ENCODE results near the gene PCK2. TPM values are rescaled to one million over a fixed set of nuclear protein-coding genes. Genes with fewer than 3 reads are reported as not detected.

The PCK2 gene
- total and polyA plus RNA-seq, 2 of the 13 experiments (the other 11 are each of a cell fraction or from before 2014, with no cell fraction given), result 129 to 272 TPM

GRCh38 chr14:24135834-24136683, 41.9 kb downstream of the PCK2 start, which contains the start of gene PSME1 (continued):
- TF ChIP-seq AHDC1 (CRISPR knock-in tag; IDR thresholded peaks at IDR 0.05; ENCODE audit: borderline replicate concordance) (no peak), ZNF33B (CRISPR knock-in tag; IDR thresholded peaks at IDR 0.05) (peak; percentile 79), ZNF224 (CRISPR knock-in tag; IDR thresholded peaks at IDR 0.05) (no peak), ATF2 (CRISPR knock-in tag; IDR thresholded peaks at IDR 0.05) (peak; percentile 73), ZMYM3 (CRISPR knock-in tag; IDR thresholded peaks at IDR 0.05) (no peak), DMAP1 (CRISPR knock-in tag; IDR thresholded peaks at IDR 0.05) (peak; percentile 76; the same call in 1 of the 2 replicates), REXO4 (CRISPR knock-in tag; IDR thresholded peaks at IDR 0.05; ENCODE audit: borderline replicate concordance) (no peak), ZNF318 (CRISPR knock-in tag; IDR thresholded peaks at IDR 0.05) (peak; percentile 16; the same call in 1 of the 2 replicates), CCDC6 (CRISPR knock-in tag; IDR thresholded peaks at IDR 0.05) (no peak), MAFK (conservative IDR thresholded peaks at IDR 0.05 in 1 of 2, IDR thresholded peaks at IDR 0.05 in 1 of 2; ENCODE audit: low read length in 2 of 2) (no peak), ZNF331 (CRISPR knock-in tag; IDR thresholded peaks at IDR 0.05) (peak; percentile 93), U2AF2 (IDR thresholded peaks at IDR 0.05; ENCODE audit: low read depth, low read length) (no peak), ZNF567 (CRISPR knock-in tag; IDR thresholded peaks at IDR 0.05; ENCODE audit: borderline replicate concordance) (peak; percentile 86; the same call in 1 of the 2 replicates)
